K562 (cell line): ENCODE measurements around the gene ANKRD12. TPM values are rescaled to one million over a fixed set of nuclear protein-coding genes. Genes with fewer than 3 reads are reported as not detected.
A peak's percentile ranks its signal among the peaks of the same experiment; 100 is the strongest.

ENCODE experiments used
- ATF3 ChIP-seq, 2 experiments: fragments of 450-650 bp in 1 of 2; sonication (generic) in 1 of 2; formaldehyde crosslinking in 1 of 2; IDR thresholded peaks in 1 of 2; conservative IDR thresholded peaks in 1 of 2; 2 replicates each; pipeline versions ENCODE4 v1.6.1 to v1.8.1; 2016 to 2023; ENCODE audit warnings: mild to moderate bottlenecking in 2 of 2, moderate library complexity in 2 of 2, inconsistent platforms in 1 of 2, missing genetic modification reagents in 1 of 2
- DACH1 ChIP-seq: fragments of 450-650 bp; IDR thresholded peaks from 2 replicates; pipeline ENCODE4 v1.6.1; 2018; ENCODE audit not compliant: partially characterized antibody
- DMBX1 ChIP-seq: fragments of 250-450 bp; sonication (Bioruptor Pico); IDR thresholded peaks from 2 replicates; pipeline ENCODE4 v1.8.0; 2022; ENCODE audit warnings: inconsistent platforms, mild to moderate bottlenecking, moderate library complexity, borderline replicate concordance
- GABPB1 ChIP-seq: sonication (generic); formaldehyde crosslinking; IDR thresholded peaks from 2 replicates; pipeline ENCODE4 v1.8.0; 2022; ENCODE audit warnings: mild to moderate bottlenecking, missing genetic modification reagents
- LARP7 ChIP-seq: fragments of 450-650 bp; IDR thresholded peaks from 2 replicates; pipeline ENCODE4 v1.6.1; 2016
- MECOM ChIP-seq: fragments of 250-450 bp; sonication (Bioruptor Pico); IDR thresholded peaks from 2 replicates; pipeline ENCODE4 v1.8.0; 2022; ENCODE audit warnings: inconsistent platforms
- RAD51 ChIP-seq: fragments of 450-650 bp; IDR thresholded peaks from 2 replicates; pipeline ENCODE4 v1.7.1; 2016; ENCODE audit warnings: low read depth, mild to moderate bottlenecking, borderline replicate concordance
- SAFB2 ChIP-seq: fragments of 200-400 bp; formaldehyde crosslinking; IDR thresholded peaks from 2 replicates; pipeline ENCODE4 v1.6.1; 2018; ENCODE audit warnings: borderline replicate concordance, low read length, low read depth, moderate library complexity; ENCODE audit not compliant: severe bottlenecking
- ZNF263 ChIP-seq: sonication (generic); formaldehyde crosslinking; IDR thresholded peaks from 2 replicates; pipeline ENCODE4 v1.8.0; 2022; ENCODE audit warnings: mild to moderate bottlenecking, missing genetic modification reagents, borderline replicate concordance
- ZNF282 ChIP-seq: sonication (generic); formaldehyde crosslinking; IDR thresholded peaks from 2 replicates; pipeline ENCODE4 v1.8.1; 2023; ENCODE audit warnings: missing genetic modification reagents
- polyA plus RNA-seq, 8 experiments: library from polyadenylated mRNA; depleted of rRNA in 4 of 8; stranded (reverse) in 5 of 8; unstranded in 3 of 8; fragments of >200 nt; fragmentation: Nextera tagmentation in 2 of 8; fragmentation: Illumina TruSeq in 1 of 8; extraction: Ambion mirVana in 2 of 8; extraction: Trizol in 1 of 8; gene quantifications; 2 replicates each; pipeline versions ENCODE4 v1.2.1 to v1.2.3, GENCODE V29; 2011 to 2014; ENCODE audit warnings: inconsistent platforms in 1 of 8, missing spikeins in 1 of 8
- total RNA-seq, 7 experiments: library from RNA; depleted of rRNA in 6 of 7; stranded (reverse); fragments of >200 nt in 6 of 7; fragmentation: Illumina TruSeq in 2 of 7; extraction: Trizol in 2 of 7; gene quantifications; 2 replicates each; pipeline versions ENCODE4 v1.2.1 to v1.2.3, GENCODE V29; 2011 to 2021; ENCODE audit warnings: low replicate concordance in 1 of 7
- TF ChIP-seq, protein P1 (sequence below): sonication (generic); formaldehyde crosslinking; IDR thresholded peaks from 2 replicates; pipeline ENCODE4 v1.8.1; 2023; ENCODE audit warnings: mild to moderate bottlenecking, missing genetic modification reagents
- TF ChIP-seq, protein P2 (sequence below): fragments of 250-450 bp; sonication (Bioruptor Pico); IDR thresholded peaks from 2 replicates; pipeline ENCODE4 v1.8.0; 2021; ENCODE audit warnings: borderline replicate concordance, mild to moderate bottlenecking, moderate library complexity; ENCODE audit not compliant: poor library complexity, severe bottlenecking
- TF ChIP-seq, protein P3 (sequence below): fragments of 450-650 bp; IDR thresholded peaks from 2 replicates; pipeline ENCODE4 v1.6.1; 2014; ENCODE audit warnings: low read depth, mild to moderate bottlenecking, moderate library complexity, borderline replicate concordance
- TF ChIP-seq, protein P4 (sequence below): fragments of 250-450 bp; sonication (Bioruptor Pico); IDR thresholded peaks from 2 replicates; pipeline ENCODE4 v1.4.0; 2020

ANKRD12 gene
- total and polyA plus RNA-seq, 9 of the 15 experiments (the other 6 are each of a cell fraction or from before 2014, with no cell fraction given), result 6.6 to 28.2 (median 16.0) TPM

DNA sequence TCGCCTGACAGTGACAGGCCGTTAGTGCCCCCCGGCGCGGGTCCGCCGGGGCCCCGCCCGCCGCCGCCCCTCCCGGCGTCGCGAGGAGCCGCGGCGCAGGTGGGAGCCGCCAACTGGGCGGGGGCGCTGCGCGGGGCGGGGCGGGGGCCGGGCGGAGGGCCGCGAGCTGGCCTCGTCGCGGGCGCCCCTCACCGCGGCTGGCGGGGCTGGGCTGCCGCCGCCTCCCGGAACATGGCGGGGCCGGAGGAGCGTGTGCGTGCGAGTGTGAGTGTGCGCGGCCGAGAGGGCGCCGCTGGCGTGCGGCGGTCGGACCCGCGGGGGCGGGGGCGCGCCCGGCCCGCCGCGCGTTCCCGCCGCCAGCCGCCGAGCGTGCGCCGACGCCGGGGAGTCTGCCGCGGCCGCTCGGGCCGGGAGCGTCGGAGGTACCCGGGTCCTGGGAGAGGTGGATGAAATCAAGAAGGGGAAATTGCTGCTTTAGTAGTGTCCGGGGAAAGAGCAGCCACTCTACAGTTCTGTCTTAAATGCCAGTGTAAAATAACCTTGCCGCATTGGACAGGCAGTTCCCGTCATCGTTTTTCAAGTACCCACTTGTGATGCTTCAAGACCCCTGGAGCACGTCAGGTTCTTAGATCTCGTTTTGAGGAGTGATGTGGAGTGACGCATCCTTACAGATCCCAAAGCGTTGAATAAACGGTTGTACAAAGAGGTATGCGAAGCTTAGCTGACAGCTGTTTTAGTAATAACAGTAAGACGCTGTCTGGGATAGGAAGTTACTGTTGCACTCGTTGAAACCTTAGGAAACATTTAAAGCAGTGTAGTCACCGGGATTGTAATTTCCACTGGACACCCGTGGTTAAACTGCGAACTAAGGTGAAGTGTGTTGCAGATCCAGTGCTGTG lies 836 bp downstream of the ANKRD12 start (continued):
- TF ChIP-seq, protein P1, sequence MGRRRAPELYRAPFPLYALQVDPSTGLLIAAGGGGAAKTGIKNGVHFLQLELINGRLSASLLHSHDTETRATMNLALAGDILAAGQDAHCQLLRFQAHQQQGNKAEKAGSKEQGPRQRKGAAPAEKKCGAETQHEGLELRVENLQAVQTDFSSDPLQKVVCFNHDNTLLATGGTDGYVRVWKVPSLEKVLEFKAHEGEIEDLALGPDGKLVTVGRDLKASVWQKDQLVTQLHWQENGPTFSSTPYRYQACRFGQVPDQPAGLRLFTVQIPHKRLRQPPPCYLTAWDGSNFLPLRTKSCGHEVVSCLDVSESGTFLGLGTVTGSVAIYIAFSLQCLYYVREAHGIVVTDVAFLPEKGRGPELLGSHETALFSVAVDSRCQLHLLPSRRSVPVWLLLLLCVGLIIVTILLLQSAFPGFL (CRISPR knock-in tag), result no peak
- TF ChIP-seq, protein P2, sequence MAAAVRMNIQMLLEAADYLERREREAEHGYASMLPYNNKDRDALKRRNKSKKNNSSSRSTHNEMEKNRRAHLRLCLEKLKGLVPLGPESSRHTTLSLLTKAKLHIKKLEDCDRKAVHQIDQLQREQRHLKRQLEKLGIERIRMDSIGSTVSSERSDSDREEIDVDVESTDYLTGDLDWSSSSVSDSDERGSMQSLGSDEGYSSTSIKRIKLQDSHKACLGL (CRISPR knock-in tag), result no peak
- TF ChIP-seq ZNF282 (CRISPR knock-in tag) (no peak), RAD51 (0 out of 2 replicates have a peak, but pooled peaks have one; percentile 18), LARP7 (no peak), DACH1 (no peak), ZNF263 (CRISPR knock-in tag) (peak; percentile 35; the same call in 1 of the 2 replicates), MECOM (CRISPR knock-in tag) (no peak), ATF3 (IDR thresholded peaks at IDR 0.05) (peak; percentile 65), ATF3 (CRISPR knock-in tag; conservative IDR thresholded peaks at IDR 0.05) (0 out of 2 replicates have a peak, but pooled peaks have one; percentile 16), SAFB2 (no peak), GABPB1 (CRISPR knock-in tag) (peak; percentile 47; the same call in 1 of the 2 replicates), DMBX1 (CRISPR knock-in tag) (0 out of 2 replicates have a peak, but pooled peaks have one; percentile 76)
- TF ChIP-seq, protein P3, sequence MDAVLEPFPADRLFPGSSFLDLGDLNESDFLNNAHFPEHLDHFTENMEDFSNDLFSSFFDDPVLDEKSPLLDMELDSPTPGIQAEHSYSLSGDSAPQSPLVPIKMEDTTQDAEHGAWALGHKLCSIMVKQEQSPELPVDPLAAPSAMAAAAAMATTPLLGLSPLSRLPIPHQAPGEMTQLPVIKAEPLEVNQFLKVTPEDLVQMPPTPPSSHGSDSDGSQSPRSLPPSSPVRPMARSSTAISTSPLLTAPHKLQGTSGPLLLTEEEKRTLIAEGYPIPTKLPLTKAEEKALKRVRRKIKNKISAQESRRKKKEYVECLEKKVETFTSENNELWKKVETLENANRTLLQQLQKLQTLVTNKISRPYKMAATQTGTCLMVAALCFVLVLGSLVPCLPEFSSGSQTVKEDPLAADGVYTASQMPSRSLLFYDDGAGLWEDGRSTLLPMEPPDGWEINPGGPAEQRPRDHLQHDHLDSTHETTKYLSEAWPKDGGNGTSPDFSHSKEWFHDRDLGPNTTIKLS, result peak; percentile 35; the same call in 1 of the 2 replicates
- TF ChIP-seq, protein P4, sequence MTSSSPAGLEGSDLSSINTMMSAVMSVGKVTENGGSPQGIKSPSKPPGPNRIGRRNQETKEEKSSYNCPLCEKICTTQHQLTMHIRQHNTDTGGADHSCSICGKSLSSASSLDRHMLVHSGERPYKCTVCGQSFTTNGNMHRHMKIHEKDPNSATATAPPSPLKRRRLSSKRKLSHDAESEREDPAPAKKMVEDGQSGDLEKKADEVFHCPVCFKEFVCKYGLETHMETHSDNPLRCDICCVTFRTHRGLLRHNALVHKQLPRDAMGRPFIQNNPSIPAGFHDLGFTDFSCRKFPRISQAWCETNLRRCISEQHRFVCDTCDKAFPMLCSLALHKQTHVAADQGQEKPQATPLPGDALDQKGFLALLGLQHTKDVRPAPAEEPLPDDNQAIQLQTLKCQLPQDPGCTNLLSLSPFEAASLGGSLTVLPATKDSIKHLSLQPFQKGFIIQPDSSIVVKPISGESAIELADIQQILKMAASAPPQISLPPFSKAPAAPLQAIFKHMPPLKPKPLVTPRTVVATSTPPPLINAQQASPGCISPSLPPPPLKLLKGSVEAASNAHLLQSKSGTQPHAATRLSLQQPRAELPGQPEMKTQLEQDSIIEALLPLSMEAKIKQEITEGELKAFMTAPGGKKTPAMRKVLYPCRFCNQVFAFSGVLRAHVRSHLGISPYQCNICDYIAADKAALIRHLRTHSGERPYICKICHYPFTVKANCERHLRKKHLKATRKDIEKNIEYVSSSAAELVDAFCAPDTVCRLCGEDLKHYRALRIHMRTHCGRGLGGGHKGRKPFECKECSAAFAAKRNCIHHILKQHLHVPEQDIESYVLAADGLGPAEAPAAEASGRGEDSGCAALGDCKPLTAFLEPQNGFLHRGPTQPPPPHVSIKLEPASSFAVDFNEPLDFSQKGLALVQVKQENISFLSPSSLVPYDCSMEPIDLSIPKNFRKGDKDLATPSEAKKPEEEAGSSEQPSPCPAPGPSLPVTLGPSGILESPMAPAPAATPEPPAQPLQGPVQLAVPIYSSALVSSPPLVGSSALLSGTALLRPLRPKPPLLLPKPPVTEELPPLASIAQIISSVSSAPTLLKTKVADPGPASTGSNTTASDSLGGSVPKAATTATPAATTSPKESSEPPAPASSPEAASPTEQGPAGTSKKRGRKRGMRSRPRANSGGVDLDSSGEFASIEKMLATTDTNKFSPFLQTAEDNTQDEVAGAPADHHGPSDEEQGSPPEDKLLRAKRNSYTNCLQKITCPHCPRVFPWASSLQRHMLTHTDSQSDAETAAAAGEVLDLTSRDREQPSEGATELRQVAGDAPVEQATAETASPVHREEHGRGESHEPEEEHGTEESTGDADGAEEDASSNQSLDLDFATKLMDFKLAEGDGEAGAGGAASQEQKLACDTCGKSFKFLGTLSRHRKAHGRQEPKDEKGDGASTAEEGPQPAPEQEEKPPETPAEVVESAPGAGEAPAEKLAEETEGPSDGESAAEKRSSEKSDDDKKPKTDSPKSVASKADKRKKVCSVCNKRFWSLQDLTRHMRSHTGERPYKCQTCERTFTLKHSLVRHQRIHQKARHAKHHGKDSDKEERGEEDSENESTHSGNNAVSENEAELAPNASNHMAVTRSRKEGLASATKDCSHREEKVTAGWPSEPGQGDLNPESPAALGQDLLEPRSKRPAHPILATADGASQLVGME, result 0 out of 2 replicates have a peak, but pooled peaks have one; percentile 54
